Bronchial epithelial cell (primary cell): ENCODE data around the gene STAT4. TPM values are rescaled to one million over a fixed set of nuclear protein-coding genes. Genes with fewer than 3 reads are reported as not detected.

ENCODE experiments used
- DNase-seq: peaks from one replicate; pipeline ENCODE4 v3.0.0-alpha.2; 2010; ENCODE audit warnings: low read depth
- FAIRE-seq: peaks from 2 replicates; lab custom pipeline; 2011; peaks lifted over from hg19 to GRCh38; lab: Jason Lieb, UNC
- H3K27me3 ChIP-seq: 2 replicates; pipeline ENCODE4 v1.5.1; 2011; ENCODE audit warnings: low read length; ENCODE audit not compliant: control insufficient read depth, insufficient read depth
- H3K36me3 ChIP-seq: 2 replicates; pipeline ENCODE4 v1.5.1; 2011; ENCODE audit warnings: low read length; ENCODE audit not compliant: control insufficient read depth, insufficient read depth
- H3K4me3 ChIP-seq: 2 replicates; pipeline ENCODE4 v1.5.1; 2011; ENCODE audit warnings: mild to moderate bottlenecking, low read depth, low read length, control low read depth
- total RNA-seq: library from RNA; depleted of rRNA; stranded (reverse); fragments of >200 nt; gene quantifications from 2 replicates; pipeline ENCODE4 v1.2.1, GENCODE V29; 2014
- TF ChIP-seq, protein P1 (sequence below): IDR thresholded peaks from 2 replicates; pipeline ENCODE4 v1.5.1; 2011; ENCODE audit warnings: mild to moderate bottlenecking, moderate library complexity, low read length, control low read depth, inconsistent platforms; ENCODE audit not compliant: insufficient read depth, severe bottlenecking

The STAT4 gene
- total RNA-seq, 1 donor from 2014 or later = 7.1 TPM

DNA sequence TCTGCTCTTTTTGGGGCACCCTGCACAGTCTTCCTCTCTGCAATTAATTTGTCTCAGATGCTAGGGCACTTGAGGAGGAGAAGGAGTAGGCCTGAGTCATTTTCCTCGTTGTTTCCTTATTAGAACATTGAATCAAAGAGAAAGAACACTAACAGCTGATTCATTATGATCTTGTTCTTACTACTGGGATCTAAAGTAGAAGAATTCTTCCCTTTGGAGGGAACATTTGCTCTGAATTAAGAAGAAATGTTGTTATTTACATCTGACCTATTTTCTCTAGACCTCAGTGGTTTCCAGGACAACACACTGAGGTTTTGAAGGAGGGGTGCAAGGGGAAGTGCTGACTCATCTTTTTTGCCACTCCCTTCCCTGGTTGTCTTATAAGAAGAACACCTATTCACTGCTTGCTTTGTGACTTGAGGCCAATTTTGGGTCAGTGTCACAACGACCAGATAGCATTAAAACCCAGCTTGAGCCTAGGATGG lies 112.5 kb downstream of the STAT4 start:
- Histone ChIP-seq H3K36me3 (no peaks in the 10 kb centered on the region), H3K27me3 (no peaks in the 10 kb centered on the region), H3K4me3 (no peak overlapping the region)
- TF ChIP-seq, protein P1, sequence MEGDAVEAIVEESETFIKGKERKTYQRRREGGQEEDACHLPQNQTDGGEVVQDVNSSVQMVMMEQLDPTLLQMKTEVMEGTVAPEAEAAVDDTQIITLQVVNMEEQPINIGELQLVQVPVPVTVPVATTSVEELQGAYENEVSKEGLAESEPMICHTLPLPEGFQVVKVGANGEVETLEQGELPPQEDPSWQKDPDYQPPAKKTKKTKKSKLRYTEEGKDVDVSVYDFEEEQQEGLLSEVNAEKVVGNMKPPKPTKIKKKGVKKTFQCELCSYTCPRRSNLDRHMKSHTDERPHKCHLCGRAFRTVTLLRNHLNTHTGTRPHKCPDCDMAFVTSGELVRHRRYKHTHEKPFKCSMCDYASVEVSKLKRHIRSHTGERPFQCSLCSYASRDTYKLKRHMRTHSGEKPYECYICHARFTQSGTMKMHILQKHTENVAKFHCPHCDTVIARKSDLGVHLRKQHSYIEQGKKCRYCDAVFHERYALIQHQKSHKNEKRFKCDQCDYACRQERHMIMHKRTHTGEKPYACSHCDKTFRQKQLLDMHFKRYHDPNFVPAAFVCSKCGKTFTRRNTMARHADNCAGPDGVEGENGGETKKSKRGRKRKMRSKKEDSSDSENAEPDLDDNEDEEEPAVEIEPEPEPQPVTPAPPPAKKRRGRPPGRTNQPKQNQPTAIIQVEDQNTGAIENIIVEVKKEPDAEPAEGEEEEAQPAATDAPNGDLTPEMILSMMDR = no peak
- peak; percentile 36 for FAIRE-seq
- peak; percentile 85 for DNase-seq

DNA sequence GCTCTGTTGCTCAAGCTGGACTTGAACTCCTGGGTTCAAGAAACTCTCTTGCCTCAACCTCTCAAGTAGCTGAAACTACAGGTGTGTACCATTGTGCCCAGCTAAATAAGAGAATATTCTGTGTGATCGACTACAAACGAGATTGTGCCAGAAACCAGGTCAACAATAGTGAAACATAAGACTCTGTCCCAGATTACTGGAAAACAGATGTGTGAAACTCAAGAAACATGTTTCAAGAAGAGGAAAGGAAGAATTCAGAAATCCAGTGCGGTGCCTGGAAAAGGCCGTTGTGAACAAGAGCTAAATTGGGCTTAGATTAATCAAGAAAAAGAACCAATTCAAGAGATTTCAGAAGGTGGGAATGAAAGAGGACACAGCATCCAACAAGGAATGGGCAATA lies 113.4 kb downstream of the STAT4 start:
- no peaks in the 10 kb centered on the region for H3K27me3 ChIP-seq
- no peak for FAIRE-seq
- DNase-seq = no peak
- H3K4me3 ChIP-seq = no peak overlapping the region
- H3K36me3 ChIP-seq = no peaks in the 10 kb centered on the region
- TF ChIP-seq, protein P1 = no peak

DNA sequence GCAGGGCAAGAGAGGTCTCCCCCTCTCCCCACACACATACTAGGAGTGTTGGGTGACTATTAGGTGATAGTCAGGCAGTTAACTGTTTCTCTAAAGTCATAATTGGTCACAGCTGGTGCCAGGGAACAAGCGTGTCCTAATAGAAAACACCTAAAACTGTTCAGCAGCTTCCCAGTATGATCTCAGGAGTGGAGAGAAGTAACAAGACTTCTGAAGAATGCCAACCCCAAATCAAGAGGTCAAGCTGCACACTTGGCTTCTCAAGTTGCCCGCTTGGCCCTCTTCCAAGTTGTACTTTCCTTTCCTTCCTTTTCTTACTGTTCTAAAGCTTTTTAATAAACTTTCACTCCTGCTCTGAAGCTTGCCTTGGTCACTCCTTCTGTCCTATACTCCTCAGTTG lies 114.4 kb downstream of the STAT4 start:
- TF ChIP-seq, protein P1 = no peak
- DNase-seq (no peak), FAIRE-seq (no peak)
- Histone ChIP-seq H3K36me3 (no peaks in the 10 kb centered on the region), H3K27me3 (no peaks in the 10 kb centered on the region), H3K4me3 (no peak overlapping the region)

DNA sequence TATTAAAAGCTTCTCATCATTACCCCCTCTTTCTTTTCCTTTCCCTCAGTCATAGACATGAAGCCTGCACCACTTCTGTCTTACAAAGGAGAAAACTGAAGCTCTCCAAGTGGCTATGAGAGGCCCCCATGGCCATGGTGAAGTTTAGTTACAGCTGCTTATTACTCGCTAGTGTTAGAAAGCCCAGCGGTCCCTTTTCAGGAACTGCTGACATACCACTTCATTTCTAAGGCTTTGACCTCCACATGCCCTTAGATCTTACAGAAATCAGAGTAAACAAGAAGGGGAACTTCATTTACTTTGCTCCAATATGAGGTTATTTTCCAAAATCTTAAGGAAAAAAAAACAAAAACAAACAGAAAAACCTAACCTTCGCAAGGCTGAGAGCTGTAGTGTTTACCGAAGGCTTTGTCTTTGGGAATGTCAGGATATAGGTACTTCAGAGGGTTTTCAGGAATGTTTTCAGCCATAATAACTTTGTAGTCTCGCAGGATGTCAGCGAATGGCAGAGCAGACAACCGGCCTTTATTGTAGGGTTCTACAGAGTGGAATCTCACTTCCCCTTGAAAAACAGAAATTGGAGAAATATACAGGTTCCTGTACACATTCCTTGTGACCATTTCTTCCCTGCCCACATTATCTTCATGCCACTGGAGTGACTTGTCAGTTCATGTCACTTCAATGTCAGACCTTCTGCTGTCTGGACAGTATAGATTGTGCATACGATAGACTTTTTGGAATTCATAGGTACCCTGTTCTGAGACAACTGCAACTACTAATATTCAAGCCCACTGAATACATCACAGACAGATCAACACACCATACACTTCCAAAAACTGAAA lies 118.0 kb downstream of the STAT4 start:
- Histone ChIP-seq H3K27me3 (no peaks in the 10 kb centered on the region), H3K36me3 (peaks cover 1% of the 10 kb centered on the region), H3K4me3 (no peak overlapping the region)
- FAIRE-seq (no peak), DNase-seq (no peak)
- TF ChIP-seq, protein P1 = no peak

DNA sequence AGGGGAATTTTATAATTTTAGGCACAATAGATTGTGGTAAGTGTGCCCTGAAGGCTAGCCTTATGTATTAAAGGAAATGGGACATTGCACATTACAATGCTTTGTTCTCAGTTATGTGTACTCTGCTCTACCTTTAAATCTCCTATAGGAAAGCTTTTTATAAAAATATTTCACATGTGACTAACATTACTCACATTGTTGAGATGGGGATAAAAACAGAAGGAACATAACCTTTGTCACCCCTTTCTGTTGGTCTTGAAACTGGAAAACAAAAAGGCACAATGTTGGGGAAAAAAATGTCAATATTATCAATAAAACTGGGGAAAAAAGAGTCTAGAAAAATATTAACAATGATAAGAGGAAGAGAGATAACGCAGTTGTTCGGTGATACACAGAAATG lies 119.5 kb downstream of the STAT4 start:
- TF ChIP-seq, protein P1 = no peak
- Histone ChIP-seq H3K4me3 (no peak overlapping the region), H3K36me3 (peaks cover 1% of the 10 kb centered on the region), H3K27me3 (no peaks in the 10 kb centered on the region)
- FAIRE-seq (no peak), DNase-seq (no peak)
